ENCODE results near the gene NAV2. TPM values are rescaled to one million over a fixed set of nuclear protein-coding genes. Genes with fewer than 3 reads are reported as not detected.

Gene NAV2
- total RNA-seq, 1 experiment from 2014 or later, result 1.8 TPM

DNA sequence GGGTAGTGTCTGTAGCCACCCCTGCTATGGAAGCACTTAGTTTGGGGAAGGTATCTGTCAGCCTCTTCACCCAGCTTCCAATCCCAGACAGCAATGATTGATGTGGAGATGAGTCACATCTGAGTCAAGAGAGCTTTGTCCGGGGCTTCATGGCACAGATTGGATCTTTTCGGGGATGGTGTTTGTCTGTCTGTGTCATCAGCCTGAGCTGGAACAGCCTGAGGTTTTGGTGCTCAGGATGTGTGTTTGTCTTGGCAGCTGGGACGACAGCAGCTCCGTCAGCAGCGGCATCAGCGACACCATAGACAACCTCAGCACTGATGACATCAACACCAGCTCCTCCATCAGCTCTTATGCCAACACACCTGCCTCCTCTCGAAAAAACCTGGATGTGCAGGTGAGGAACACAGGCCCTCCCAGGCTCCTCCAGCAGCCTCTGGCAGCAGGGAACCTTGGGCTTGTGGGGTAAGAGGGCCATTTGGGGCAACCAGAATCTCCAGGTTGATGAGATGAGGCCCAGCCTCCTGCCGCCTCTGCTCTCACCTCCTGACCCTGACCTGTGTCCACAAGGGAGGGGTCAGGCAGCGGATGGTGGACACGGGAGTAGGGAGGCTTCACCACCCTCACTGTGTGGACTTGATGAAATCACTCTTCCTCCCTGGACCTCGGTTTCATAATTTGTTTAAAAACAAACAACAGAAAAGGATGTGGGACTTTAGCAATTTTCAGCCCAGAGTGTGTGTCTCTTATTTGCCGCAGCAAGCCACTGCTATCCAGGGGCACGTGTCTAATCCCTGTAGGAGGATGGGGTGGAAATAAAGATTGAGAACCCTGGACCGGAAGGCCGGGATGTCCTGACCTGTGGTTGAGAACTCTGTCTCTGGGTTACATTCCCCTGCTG lies 323.3 kb downstream of the NAV2 start:
- no peak for DNase-seq (ENCODE audit: low spot score)

DNA sequence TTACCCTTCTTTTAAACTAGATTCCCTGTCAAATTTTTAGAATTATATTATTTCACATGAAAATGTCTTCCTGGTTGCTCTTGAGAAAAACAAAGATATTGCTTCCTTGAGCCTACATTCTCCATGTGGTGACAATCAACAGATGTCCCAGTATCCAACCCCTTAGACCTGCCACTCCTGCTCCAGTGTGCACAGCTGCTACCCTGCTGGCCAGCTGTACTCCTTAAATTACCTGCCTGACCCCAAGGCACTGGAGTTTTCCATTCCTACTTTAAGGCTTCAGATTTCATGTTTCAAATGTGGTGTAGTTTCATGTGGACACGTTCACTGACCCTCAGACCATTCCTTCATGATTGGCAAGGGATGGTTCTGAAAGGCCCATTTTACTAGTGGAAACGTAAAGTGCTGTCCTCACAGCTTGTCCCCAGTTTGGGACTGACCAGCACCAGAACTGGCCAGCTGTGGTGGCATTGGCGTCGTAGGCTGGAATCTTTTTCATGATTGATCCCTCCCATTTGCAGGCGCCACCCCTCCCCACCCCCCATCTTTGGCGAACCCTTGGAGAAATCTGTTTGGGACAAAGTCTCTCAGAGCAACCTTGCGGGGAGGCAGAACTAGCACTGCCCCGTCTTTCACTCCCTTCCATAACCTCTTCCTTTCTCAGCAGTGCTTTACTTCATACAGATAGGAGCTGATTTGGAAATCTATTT lies 324.1 kb downstream of the NAV2 start:
- no peak for DNase-seq (ENCODE audit: low spot score)

DNA sequence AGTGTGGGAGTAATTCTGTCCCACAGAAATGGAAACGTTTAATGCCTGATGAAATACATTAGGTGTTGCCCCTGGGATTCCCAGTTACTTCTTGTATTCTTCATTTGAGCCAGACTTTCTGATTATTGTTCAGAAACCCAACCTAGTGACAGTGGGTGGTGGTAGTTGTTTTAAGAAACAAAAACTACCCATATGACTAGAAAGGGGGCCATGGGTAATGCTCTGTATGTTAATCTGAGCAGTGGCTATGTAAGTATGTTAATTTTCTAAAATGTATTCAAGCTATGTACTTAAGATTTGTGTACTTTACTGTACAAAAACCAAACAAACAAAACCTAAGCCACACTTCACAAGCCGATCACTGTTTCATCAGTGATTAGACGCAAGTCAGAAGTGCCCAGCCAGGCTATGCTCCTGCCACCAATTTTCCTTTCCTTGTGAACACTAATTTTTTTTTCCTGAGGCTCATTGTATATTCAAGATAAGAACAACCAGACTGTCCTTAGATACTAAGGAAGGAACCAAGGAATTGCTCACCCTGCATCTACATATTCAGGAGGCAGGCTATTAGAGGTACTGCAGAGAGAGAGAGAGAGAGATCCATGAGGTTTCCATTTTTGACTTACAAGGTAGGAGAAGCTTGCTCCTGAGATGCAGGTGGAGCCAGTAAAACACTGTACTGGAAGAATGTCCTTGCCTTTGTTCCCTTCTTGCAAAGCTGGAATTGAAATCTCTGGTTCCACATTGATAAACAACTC lies 324.9 kb downstream of the NAV2 start:
- DNase-seq (ENCODE audit: low spot score), result no peak

DNA sequence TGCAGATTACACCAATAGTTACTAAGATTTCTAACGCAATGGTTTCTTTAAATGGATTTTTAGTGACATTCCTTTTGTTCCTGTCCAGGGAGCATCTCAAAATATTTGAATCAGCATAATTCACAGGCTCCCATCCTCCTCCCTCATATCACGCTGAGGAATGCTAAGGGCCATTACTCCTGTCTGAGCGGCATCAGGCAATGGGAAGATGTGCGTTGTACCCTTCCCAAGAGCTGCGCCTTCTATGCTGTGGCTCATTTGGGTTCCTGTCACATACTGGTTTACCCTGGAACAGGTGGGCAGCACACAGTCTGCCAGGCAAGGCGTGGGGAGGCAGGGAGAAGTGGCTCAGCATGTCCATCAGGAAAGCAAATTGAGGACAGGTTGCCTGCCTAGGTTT lies 325.8 kb downstream of the NAV2 start:
- DNase-seq (ENCODE audit: low spot score), result no peak

DNA sequence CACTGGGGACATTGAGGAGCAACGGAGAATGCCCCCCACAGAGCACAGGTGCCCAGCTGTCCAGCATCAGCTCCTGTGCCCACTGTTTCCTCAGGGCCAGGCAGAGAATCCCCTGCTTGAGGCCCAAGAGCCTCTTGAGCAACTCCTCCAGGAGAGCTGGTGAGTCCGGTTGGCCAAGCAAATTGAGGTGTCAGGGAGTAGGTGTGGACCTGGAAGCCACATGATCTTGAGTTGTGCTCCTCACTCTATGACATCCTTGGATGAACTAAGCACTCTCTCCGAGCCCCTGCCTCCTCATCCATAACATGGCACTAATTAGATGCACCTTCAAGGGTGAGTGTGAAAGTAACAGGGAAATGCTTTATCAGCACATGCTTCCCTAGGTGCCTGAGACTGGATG lies 326.3 kb downstream of the NAV2 start:
- DNase-seq (ENCODE audit: low spot score), result no peak

DNA sequence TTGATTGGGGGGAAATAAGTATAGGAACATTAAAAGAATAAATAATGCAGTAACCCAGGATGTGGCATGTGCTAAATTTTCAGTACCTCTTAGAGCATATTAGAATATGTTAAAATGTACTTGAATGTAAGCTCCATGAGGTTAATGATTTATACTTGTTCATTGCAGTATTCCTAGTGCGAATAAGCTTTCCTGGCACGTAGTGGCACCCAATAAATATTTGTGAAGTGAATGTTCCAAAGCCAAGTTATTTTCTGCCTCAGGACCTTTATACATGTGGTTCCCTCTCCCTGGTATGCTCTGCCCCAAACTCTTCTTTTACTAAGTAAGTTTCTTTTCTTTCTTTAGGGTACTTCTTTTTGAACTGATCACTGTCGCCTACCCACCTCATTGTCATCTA lies 328.9 kb downstream of the NAV2 start:
- DNase-seq (ENCODE audit: low spot score), result no peak

DNA sequence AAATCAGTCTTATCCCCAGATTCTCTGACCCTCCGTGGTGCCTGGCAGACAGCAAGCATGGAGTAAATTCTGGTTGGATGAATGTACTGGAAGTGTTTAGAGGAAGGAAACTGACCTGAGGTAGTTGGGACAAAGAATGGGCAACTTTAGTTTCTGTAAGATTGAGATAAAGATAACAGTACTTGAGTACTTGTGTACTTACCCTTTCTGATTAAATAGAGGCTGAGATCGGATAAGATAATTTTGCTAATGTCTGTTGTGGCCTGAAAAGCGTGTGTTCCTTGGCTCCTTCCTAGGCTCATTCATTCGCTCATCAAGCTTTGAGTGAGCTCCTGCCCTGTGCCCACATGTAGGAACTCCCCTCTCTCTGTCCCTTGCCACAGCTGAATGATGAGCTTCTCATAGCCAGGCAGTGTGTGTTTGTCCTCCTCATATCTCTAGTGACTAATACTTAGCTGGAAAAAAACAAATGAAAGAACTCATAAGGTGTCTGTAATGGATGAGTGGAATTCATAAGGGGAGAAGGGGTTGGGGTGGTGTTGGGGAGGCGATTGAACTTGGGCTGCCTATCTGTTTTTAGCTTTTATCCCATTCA lies 329.5 kb downstream of the NAV2 start:
- no peak for DNase-seq (ENCODE audit: low spot score)

DNA sequence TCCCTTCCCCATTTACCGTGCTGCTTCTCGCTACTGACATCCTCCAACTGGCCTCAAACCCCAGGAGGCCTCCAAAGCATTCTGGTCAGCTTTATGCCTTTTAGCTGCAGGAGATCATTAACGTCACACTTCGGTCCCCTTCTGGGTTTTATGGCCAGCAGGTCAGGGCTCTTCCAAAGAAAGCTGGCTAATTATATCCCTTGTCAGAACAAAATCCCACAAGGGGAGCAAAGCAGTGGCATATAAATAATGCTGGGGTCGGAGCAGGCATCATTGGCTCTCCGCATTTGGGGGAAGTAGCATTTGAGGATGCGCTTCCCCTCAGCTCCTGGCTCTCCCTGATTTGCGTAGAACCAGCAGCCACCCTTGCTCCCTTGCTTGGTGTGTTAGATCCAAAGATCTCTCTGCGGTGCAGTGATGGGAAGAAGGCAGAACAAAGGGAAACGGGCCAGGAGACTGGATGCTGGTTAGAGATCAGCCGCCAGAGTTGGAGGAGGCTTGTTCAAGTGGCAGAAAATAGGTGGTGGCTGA lies 330.2 kb downstream of the NAV2 start:
- DNase-seq (ENCODE audit: low spot score), result no peak

DNA sequence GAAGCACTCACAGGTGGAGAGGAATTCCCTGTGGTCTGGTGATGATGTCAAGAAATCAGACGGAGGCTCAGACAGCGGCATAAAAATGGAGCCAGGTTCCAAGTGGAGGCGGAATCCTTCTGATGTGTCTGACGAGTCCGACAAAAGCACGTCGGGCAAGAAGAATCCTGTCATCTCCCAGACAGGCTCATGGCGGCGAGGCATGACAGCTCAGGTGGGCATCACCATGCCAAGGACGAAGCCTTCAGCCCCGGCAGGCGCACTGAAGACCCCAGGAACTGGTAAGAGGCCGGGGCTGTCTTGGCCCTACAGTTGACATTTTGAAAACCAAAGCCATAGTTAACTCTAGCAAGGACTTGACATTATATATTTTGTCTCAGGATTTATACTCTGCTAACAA lies 331.4 kb downstream of the NAV2 start:
- no peak for DNase-seq (ENCODE audit: low spot score)

DNA sequence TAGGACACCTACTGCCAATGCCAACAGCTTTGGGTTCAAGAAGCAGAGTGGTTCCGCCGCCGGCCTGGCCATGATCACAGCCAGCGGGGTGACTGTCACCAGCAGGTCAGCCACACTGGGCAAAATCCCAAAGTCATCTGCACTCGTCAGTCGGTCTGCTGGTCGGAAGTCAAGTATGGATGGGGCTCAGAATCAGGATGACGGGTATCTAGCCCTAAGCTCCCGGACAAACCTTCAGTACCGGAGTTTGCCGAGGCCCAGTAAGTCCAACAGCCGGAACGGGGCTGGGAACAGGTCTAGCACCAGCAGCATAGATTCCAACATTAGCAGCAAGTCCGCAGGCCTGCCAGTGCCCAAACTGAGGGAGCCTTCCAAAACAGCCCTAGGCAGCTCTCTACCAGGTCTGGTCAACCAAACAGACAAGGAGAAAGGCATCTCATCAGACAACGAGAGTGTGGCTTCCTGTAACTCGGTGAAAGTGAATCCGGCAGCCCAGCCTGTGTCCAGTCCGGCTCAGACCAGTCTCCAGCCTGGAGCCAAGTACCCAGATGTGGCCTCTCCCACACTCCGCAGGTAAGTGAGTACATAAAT lies 332.6 kb downstream of the NAV2 start:
- DNase-seq (ENCODE audit: low spot score), result no peak

DNA sequence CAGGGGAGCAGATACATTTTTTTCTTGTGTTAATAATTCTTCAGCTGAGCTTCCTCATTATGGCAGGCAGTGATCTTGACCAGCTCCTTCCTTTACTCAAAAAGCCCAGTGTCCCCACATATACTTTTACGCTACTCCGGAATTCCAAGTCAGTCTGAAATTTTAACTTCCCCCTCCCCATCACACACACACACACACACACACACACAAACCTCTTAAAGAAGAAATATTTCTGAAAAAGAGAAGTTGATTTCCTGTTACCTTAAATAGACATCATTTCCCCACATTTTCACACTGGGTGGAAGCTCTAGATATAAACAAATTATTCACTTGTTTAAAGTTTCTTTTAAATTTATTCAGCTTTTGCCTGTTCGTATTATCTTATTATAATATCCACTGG lies 333.8 kb downstream of the NAV2 start:
- DNase-seq (ENCODE audit: low spot score), result no peak

DNA sequence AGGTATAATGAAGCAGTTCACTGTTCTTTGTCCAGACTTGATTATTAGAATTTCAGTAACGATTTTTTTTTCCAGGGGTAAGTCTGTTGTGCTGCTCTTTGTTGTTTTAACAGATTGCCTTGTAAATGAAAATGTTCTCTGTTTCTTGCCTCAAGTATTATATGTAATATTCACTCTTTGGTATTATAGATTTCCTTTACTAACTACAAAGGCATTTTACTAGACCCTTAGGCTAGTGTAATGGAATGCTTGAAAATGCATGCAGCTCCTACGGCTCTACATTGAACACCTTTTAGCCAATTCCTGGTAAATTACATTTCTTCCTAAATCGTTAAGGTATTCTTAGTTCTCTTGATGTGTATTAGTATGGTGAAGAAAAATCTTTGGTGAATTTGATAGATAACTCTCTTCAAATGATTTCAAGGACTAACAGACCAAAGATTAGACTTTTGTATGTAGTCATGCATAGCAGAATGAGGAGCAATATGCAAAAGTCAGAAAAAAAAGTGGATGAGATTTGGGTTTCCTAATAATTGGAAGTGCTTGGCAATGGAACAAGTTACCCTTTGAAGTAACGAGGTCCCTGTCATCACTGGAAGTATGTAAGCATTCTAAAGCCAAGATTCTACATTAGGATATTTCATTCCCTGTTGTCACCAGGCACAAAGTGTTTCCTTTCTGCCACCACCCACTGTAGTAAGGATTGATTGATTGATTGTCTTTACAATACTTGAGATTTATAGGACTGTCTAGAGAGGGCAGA lies 334.6 kb downstream of the NAV2 start:
- no peak for DNase-seq (ENCODE audit: low spot score)

DNA sequence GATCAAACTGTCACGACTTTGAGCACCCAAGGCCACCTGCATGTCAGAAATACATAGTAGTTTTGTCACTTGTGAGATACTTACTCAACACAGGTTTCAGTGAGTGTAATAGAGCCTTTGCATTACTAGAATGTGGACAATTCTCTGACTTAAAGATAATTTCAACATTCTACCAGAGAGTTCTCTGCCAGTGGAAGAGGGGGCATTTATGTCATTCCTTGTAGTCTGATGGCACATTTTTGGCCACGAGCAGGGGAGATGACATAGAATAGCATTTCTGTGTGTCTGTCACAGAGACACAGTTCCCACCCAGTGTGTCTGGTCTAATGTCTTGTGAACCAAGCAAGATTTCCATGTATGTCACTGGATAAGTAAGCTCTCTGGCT lies 335.1 kb downstream of the NAV2 start:
- DNase-seq (ENCODE audit: low spot score), result no peak

DNA sequence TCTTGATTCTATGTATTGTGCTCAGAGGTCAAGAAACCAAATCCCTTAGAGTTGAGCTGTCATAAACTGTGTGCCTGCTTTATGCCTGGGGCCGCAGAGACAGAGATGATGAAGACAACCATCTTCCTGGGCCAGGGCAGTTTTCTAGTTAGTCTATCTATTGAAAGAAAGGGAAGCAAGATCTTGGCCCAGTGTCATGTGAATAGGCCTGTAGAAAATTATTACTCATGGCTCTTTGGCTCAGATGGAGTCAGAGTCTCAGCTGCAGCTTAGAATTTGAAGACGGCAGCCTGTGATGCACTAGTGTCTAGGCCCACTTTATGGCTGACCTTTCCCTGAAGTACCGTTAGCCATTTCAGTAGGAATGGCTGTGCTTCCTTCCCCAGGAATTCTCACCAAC lies 335.6 kb downstream of the NAV2 start:
- no peak for DNase-seq (ENCODE audit: low spot score)

DNA sequence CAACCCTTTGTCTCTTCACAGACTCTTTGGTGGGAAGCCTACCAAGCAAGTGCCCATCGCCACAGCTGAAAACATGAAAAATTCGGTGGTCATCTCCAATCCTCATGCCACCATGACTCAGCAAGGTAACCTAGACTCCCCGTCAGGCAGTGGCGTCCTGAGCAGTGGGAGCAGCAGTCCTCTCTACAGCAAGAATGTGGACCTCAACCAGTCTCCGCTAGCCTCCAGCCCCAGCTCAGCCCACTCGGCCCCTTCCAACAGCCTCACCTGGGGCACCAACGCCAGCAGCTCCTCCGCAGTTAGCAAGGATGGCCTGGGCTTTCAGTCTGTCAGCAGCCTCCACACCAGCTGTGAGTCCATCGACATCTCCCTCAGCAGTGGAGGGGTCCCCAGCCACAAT lies 336.1 kb downstream of the NAV2 start:
- no peak for DNase-seq (ENCODE audit: low spot score)

DNA sequence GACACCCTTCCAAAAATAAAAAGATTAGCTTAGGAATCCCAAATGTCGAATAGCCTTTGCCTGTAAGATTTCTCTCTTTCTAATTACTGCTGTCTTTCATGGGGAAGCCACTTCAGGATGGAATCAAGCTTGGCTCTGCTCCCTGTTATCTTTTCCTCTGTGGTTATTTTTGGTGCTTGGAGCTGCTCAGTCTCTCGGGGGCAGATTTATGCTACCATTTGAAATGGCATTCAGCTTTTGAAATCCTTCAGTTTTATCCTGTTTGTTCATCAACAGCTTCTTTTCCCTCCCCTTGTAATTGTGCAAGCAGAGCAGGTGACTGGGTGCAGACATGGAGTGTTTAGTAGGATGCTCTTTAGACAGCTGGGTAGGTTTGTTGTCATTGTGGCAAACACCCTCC lies 336.6 kb downstream of the NAV2 start:
- no peak for DNase-seq (ENCODE audit: low spot score)

DNA sequence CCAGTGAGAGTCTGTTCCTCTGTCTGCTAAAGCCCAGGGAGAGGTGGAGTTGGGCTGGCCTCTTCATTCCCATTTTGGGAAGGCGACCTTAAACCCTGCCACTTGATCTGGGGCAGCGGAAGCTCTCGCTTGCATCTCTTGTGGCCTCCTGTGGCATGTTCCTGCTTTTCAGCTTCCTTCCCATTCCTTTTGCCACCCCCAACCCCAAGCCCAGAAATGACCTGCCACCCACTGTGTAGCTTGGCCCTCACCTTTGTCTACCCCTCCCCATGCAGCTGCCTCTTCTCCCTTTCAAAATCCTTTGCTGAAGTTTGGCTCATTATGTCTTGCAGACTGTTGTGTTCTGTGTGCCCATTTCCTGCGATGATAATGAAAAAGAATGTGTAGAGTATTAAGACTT lies 337.4 kb downstream of the NAV2 start:
- DNase-seq (ENCODE audit: low spot score), result no peak

DNA sequence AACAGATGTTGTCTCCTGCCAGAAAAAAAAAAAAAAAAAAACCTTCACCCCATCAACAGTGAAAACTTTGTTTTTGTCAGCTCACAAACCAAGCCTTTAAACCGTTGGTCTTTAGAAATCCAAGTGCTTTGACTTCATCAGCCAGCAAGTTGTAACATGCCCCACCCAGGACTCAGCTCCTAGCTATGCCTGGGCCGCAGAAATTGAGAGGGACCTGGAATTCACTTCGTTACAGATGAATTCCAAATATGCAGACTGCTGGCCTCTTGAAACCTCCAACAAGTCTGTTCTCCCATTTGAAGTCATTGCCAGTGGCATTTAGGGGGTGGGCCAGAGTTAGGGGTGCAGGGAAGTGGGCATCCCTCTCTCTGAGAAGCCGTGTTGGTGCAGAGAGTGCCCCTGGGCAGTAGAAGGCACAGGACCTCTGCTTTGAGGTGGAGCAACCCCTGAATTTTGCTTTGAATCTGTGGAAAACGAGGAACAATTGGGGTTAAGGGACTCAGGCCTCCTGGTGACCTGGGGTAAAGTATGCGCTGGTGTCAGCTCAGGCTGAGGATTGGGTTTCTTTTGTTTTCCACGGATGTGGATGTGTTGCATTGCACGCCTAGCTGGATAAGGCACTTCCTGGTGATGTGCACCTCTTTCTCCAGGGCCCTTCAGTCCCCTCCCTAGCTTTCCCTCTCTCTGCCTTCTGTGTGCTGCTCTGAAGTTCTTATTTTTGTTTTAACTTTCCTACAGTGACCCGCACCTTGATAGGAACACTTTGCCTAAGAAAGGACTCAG lies 338.1 kb downstream of the NAV2 start:
- no peak for DNase-seq (ENCODE audit: low spot score)

DNA sequence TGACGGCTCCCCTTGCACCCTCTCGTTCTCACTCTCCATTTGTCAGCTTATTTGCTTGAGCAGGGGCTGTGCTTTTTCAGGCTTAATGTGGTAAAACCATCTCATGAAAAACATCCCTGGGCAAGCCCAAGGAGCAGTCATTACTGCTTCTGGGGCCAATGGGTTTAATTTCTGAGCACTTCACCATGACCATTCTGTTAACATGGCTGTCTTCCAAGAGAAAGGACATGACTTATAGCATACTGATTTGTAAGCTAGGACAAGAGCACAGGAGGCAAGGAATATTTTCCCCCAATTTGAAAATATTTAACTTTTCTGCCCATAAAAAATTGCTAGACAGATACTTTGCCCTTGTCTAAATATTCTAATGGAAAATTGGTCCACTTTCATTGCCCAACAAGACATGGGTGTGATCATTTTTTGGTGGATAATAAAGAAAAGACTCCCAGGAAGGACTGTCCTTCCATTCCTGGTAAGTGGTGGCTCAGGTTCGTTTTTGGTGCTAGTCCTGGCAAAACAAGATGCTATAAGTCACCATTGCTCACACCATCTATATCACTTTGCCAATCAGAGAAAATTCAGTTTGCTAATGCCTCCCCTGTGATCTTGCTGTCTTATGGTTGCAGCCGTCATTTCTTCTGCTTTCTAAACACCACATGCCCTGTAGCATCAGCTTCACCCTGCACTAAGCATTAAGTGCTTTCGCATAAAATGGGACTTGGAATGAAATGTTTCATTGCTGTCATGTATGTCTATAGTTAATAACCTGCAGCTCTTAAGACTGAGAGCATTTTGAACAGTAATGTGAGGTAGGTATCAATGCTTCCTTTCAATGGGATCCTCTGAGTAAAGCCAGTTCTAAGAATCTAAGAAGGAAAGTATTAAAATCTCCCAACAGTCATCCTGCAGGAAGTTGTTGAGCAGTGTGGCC lies 339.1 kb downstream of the NAV2 start:
- no peak for DNase-seq (ENCODE audit: low spot score)

Data from H4 (cell line).